Liver (tissue), 9 donors: ENCODE data around the gene JAML. TPM values are rescaled to one million over a fixed set of nuclear protein-coding genes. Genes with fewer than 3 reads are reported as not detected.
A peak's percentile ranks its signal among the peaks of the same experiment; 100 is the strongest.

Source experiments
- DNase-seq: peaks from one replicate; pipeline ENCODE4 v3.0.0-alpha.2; 2017; ENCODE audit warnings: low spot score
- H3K27ac ChIP-seq, 2 donors: one replicate each; pipeline ENCODE4 v1.7.0; 2013; ENCODE audit warnings: inconsistent platforms in 2 of 2, low read length in 2 of 2, control low read depth in 1 of 2, low read depth in 1 of 2, mild to moderate bottlenecking in 1 of 2
- H3K27me3 ChIP-seq, 4 donors: one replicate each; pipeline versions ENCODE4 v1.6.1 to v1.7.0; 2013; ENCODE audit warnings: low read length in 3 of 4, inconsistent platforms in 1 of 4, mild to moderate bottlenecking in 1 of 4, moderate library complexity in 1 of 4; ENCODE audit not compliant: control insufficient read depth in 4 of 4, insufficient read depth in 4 of 4
- H3K36me3 ChIP-seq, 4 donors: one replicate each; pipeline versions ENCODE4 v1.6.1 to v1.7.0; 2013; ENCODE audit warnings: low read length in 3 of 4, mild to moderate bottlenecking in 3 of 4, low read depth in 1 of 4, moderate library complexity in 1 of 4; ENCODE audit not compliant: control insufficient read depth in 4 of 4, insufficient read depth in 3 of 4
- H3K4me1 ChIP-seq, 4 donors: one replicate each; pipeline versions ENCODE4 v1.6.1 to v1.7.0; 2013; ENCODE audit warnings: low read length in 3 of 4, mild to moderate bottlenecking in 3 of 4, moderate library complexity in 1 of 4; ENCODE audit not compliant: control insufficient read depth in 4 of 4, insufficient read depth in 4 of 4
- H3K4me3 ChIP-seq, 3 donors: one replicate each; pipeline versions ENCODE4 v1.6.1 to v1.7.0; 2013; ENCODE audit warnings: low read length in 3 of 3, control low read depth in 1 of 3, low read depth in 1 of 3, mild to moderate bottlenecking in 1 of 3
- H3K9ac ChIP-seq, 2 donors: one replicate each; pipeline ENCODE4 v1.7.0; 2013; ENCODE audit warnings: low read length in 2 of 2, mild to moderate bottlenecking in 2 of 2, moderate library complexity in 2 of 2, control low read depth in 1 of 2, low read depth in 1 of 2
- H3K9me3 ChIP-seq, 4 donors: one replicate each; pipeline versions ENCODE4 v1.6.1 to v1.7.0; 2013; ENCODE audit warnings: low read length in 3 of 4; ENCODE audit not compliant: control insufficient read depth in 4 of 4
- ATF3 ChIP-seq: IDR thresholded peaks from 2 replicates; pipeline ENCODE4 v1.6.1; 2016; ENCODE audit warnings: antibody characterized with exemption
- EGR1 ChIP-seq, 2 donors: IDR thresholded peaks; 2 replicates each; pipeline ENCODE4 v1.6.1; 2016 to 2018; ENCODE audit warnings: antibody characterized with exemption in 2 of 2, low read depth in 2 of 2
- FOXA1 ChIP-seq: IDR thresholded peaks from 2 replicates; pipeline ENCODE4 v1.6.1; 2016; ENCODE audit warnings: antibody characterized with exemption
- FOXA2 ChIP-seq: IDR thresholded peaks from 2 replicates; pipeline ENCODE4 v1.6.1; 2016; ENCODE audit warnings: antibody characterized with exemption
- GABPA ChIP-seq, 2 donors: IDR thresholded peaks in 1 of 2; conservative IDR thresholded peaks in 1 of 2; 2 replicates each; pipeline ENCODE4 v1.6.1; 2016; ENCODE audit warnings: antibody characterized with exemption in 2 of 2, mild to moderate bottlenecking in 1 of 2, moderate library complexity in 1 of 2
- HNF4A ChIP-seq, 2 donors: conservative IDR thresholded peaks; 2 replicates each; pipeline ENCODE4 v1.6.1; 2016; ENCODE audit warnings: antibody characterized with exemption in 2 of 2, mild to moderate bottlenecking in 2 of 2
- HNF4G ChIP-seq: IDR thresholded peaks from 2 replicates; pipeline ENCODE4 v1.6.1; 2016; ENCODE audit warnings: antibody characterized with exemption
- JUND ChIP-seq, 2 donors: IDR thresholded peaks; 2 replicates each; pipeline ENCODE4 v1.6.1; 2016; ENCODE audit warnings: antibody characterized with exemption in 2 of 2
- NR2F2 ChIP-seq: IDR thresholded peaks from 2 replicates; pipeline ENCODE4 v1.6.1; 2016; ENCODE audit warnings: antibody characterized with exemption
- RAD21 ChIP-seq, 2 donors: IDR thresholded peaks; 2 replicates each; pipeline ENCODE4 v1.6.1; 2016; ENCODE audit warnings: antibody characterized with exemption in 2 of 2, mild to moderate bottlenecking in 2 of 2
- RXRA ChIP-seq, 2 donors: IDR thresholded peaks; 2 replicates each; pipeline ENCODE4 v1.6.1; 2017 to 2018; ENCODE audit warnings: antibody characterized with exemption in 2 of 2, mild to moderate bottlenecking in 1 of 2
- SP1 ChIP-seq: IDR thresholded peaks from 2 replicates; pipeline ENCODE4 v1.6.1; 2018; ENCODE audit warnings: antibody characterized with exemption, mild to moderate bottlenecking
- TAF1 ChIP-seq: conservative IDR thresholded peaks from 2 replicates; pipeline ENCODE4 v1.6.1; 2016; ENCODE audit warnings: antibody characterized with exemption, mild to moderate bottlenecking
- YY1 ChIP-seq: IDR thresholded peaks from 2 replicates; pipeline ENCODE4 v1.6.1; 2016; ENCODE audit warnings: antibody characterized with exemption, mild to moderate bottlenecking
- ZBTB33 ChIP-seq: IDR thresholded peaks from 2 replicates; pipeline ENCODE4 v1.6.1; 2016; ENCODE audit warnings: antibody characterized with exemption
- WGBS: extraction: QIAGEN DNeasy Blood & Tissue Kit; methylation state at CpG from one replicate; pipeline ENCODE4 v1.1.7; 2013; 5-methylcytosine and 5-hydroxymethylcytosine counted together
- polyA plus RNA-seq, 2 donors: library from polyadenylated mRNA; stranded (reverse) in 1 of 2; unstranded in 1 of 2; fragments of 200-250 nt in 1 of 2; fragments of >200 nt in 1 of 2; fragmentation: Nextera tagmentation in 1 of 2; extraction: Ambion mirVana in 1 of 2; gene quantifications; one replicate each; pipeline versions ENCODE4 v1.2.1 to v1.2.3, GENCODE V29; 2013 to 2015
- total RNA-seq, 2 donors: library from RNA; depleted of rRNA; stranded (reverse); fragments of >200 nt; gene quantifications; one replicate each; pipeline ENCODE4 v1.2.3, GENCODE V29; 2014
- TF ChIP-seq, protein P1 (sequence below): IDR thresholded peaks from 2 replicates; pipeline ENCODE4 v1.6.1; 2016; ENCODE audit warnings: antibody characterized with exemption
- TF ChIP-seq, protein P2 (sequence below): IDR thresholded peaks from 2 replicates; pipeline ENCODE4 v1.6.1; 2016; ENCODE audit warnings: antibody characterized with exemption, mild to moderate bottlenecking
- TF ChIP-seq, protein P3 (sequence below): fragments of 150-350 bp; IDR thresholded peaks from 2 replicates; pipeline ENCODE4 v1.5.1; 2017; ENCODE audit warnings: improper control_type of control experiment, low read depth, low read length; ENCODE audit not compliant: missing input control
- donor health status: healthy.
- donor health status: healthy.
- donor health status: healthy.
- donor health status: healthy.
- donor health status: healthy.

Gene JAML
- total and polyA plus RNA-seq, 4 donors, result 2.2 to 13.5 (median 6.5) TPM

- no peaks in the 10 kb centered on the region for H3K9me3 ChIP-seq
- no peak overlapping the region for H3K9ac ChIP-seq
- no peak for TF ChIP-seq NR2F2
- peak in 1 of 2 donors; percentile 76 for TF ChIP-seq JUND (IDR thresholded peaks at IDR 0.05)
- TF ChIP-seq RXRA (IDR thresholded peaks at IDR 0.05), result peak; percentile 38 to 81
- TF ChIP-seq FOXA1, result no peak
- TF ChIP-seq, protein P1, sequence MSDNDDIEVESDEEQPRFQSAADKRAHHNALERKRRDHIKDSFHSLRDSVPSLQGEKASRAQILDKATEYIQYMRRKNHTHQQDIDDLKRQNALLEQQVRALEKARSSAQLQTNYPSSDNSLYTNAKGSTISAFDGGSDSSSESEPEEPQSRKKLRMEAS, result no peak
- TF ChIP-seq EGR1 (IDR thresholded peaks at IDR 0.05; ENCODE audit: low read depth in 2 of 2), result no peak
- TF ChIP-seq TAF1, result no peak
- peak; percentile 88 for TF ChIP-seq YY1
- peak; percentile 65 to 87 for TF ChIP-seq HNF4A (conservative IDR thresholded peaks at IDR 0.05)
- TF ChIP-seq, protein P2, sequence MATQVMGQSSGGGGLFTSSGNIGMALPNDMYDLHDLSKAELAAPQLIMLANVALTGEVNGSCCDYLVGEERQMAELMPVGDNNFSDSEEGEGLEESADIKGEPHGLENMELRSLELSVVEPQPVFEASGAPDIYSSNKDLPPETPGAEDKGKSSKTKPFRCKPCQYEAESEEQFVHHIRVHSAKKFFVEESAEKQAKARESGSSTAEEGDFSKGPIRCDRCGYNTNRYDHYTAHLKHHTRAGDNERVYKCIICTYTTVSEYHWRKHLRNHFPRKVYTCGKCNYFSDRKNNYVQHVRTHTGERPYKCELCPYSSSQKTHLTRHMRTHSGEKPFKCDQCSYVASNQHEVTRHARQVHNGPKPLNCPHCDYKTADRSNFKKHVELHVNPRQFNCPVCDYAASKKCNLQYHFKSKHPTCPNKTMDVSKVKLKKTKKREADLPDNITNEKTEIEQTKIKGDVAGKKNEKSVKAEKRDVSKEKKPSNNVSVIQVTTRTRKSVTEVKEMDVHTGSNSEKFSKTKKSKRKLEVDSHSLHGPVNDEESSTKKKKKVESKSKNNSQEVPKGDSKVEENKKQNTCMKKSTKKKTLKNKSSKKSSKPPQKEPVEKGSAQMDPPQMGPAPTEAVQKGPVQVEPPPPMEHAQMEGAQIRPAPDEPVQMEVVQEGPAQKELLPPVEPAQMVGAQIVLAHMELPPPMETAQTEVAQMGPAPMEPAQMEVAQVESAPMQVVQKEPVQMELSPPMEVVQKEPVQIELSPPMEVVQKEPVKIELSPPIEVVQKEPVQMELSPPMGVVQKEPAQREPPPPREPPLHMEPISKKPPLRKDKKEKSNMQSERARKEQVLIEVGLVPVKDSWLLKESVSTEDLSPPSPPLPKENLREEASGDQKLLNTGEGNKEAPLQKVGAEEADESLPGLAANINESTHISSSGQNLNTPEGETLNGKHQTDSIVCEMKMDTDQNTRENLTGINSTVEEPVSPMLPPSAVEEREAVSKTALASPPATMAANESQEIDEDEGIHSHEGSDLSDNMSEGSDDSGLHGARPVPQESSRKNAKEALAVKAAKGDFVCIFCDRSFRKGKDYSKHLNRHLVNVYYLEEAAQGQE, result peak; percentile 63
- peak; percentile 71 for TF ChIP-seq SP1
- peak; percentile 9 for TF ChIP-seq HNF4G
- TF ChIP-seq GABPA (IDR thresholded peaks at IDR 0.05 in 1 of 2, conservative IDR thresholded peaks at IDR 0.05 in 1 of 2), result peak in 1 of 2 donors; percentile 42
- no peak for TF ChIP-seq ZBTB33
- TF ChIP-seq, protein P3, sequence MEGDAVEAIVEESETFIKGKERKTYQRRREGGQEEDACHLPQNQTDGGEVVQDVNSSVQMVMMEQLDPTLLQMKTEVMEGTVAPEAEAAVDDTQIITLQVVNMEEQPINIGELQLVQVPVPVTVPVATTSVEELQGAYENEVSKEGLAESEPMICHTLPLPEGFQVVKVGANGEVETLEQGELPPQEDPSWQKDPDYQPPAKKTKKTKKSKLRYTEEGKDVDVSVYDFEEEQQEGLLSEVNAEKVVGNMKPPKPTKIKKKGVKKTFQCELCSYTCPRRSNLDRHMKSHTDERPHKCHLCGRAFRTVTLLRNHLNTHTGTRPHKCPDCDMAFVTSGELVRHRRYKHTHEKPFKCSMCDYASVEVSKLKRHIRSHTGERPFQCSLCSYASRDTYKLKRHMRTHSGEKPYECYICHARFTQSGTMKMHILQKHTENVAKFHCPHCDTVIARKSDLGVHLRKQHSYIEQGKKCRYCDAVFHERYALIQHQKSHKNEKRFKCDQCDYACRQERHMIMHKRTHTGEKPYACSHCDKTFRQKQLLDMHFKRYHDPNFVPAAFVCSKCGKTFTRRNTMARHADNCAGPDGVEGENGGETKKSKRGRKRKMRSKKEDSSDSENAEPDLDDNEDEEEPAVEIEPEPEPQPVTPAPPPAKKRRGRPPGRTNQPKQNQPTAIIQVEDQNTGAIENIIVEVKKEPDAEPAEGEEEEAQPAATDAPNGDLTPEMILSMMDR, result no peak
- peak in 1 of 2 donors; percentile 56 for TF ChIP-seq RAD21 (IDR thresholded peaks at IDR 0.05)
- no peak for TF ChIP-seq ATF3
- peak; percentile 37 for TF ChIP-seq FOXA2
- H3K27ac ChIP-seq, result no peak overlapping the region
- DNase-seq, result no peak
- no peak overlapping the region for H3K4me3 ChIP-seq
- H3K36me3 ChIP-seq, result no peaks in the 10 kb centered on the region
- H3K27me3 ChIP-seq, result no peaks in the 10 kb centered on the region
- peaks cover 0 to 10% (median 5%) of the 10 kb centered on the region in 4 donors for H3K4me1 ChIP-seq
- 55% methylated on average over 13 of the region's 13 CpGs for WGBS
These were observed 49.5 kb downstream of the JAML start for GRCh38 chr11:118175031-118175992.
